GM18499 (cell line): Measurements from ENCODE around the gene U2SURP.
A peak's percentile ranks its signal among the peaks of the same experiment; 100 is the strongest.
"Not testable (repeated sequence)": the region's sequence is repeated elsewhere in the genome, so short reads cannot be mapped to it uniquely, and the experiment has no call there.

Experiments used
- ATAC-seq: cut with Tn5 transposase; IDR thresholded peaks from one replicate; pipeline ENCODE4 v1.9.1; 2021; ENCODE audit warnings: moderate number of reproducible peaks; ENCODE audit not compliant: insufficient read depth, unreplicated experiment

The U2SURP gene

GRCh38 chr3:143004823-143005222 is 3.5 kb downstream of the U2SURP start:
- ATAC-seq = no peak

- no peak for ATAC-seq
Observed at GRCh38 chr3:143010024-143010423, 8.7 kb downstream of the U2SURP start.

- no peak for ATAC-seq
Observed at GRCh38 chr3:143011705-143012104, 10.3 kb downstream of the U2SURP start.

DNA sequence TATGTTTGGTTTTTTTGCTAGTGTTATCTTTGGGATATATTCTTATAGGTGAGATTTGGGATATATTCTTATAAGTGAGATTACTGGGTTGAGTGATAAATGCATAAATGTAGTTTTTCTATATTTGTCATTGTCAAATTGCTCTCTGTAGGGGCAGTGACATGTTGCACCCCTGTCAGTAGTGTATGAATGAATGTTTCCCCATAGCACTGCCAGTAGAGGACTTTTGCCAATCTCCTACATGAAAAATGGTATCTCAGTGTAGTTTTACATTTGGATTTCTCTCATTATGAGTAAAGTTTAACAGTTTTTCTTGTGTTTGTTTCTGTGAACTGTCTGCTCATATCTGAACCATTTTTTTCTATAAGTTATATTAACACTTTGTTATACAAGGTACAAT is 13.6 kb downstream of the U2SURP start:
- ATAC-seq = no peak

DNA sequence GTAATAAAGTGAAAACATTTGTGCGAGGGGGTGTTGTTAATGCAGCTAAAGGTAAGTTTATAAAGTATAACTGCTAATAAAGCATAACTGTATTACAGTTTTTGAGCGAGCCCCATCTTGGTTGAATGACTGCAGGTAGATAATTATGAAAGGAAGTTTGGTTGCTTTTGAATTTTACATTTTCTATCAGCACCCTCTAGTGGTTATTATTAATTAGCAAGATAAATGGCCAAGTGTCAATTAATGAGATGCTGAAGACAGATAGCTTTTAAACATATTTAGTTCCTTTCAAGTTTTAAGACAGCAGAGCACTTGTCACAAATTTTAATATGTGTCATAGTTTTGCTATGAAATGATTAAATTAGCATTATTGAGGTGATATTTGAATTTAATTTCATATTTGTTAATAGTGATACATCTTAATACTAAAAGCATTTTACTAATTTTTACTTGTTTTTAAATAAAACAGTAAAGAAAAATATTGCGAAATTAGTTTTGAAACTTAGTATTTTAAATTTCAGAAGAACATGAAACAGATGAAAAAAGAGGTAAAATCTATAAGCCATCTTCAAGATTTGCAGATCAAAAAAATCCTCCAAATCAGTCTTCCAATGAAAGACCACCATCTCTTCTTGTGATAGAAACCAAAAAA is 15.1 kb downstream of the U2SURP start:
- ATAC-seq = no peak

DNA sequence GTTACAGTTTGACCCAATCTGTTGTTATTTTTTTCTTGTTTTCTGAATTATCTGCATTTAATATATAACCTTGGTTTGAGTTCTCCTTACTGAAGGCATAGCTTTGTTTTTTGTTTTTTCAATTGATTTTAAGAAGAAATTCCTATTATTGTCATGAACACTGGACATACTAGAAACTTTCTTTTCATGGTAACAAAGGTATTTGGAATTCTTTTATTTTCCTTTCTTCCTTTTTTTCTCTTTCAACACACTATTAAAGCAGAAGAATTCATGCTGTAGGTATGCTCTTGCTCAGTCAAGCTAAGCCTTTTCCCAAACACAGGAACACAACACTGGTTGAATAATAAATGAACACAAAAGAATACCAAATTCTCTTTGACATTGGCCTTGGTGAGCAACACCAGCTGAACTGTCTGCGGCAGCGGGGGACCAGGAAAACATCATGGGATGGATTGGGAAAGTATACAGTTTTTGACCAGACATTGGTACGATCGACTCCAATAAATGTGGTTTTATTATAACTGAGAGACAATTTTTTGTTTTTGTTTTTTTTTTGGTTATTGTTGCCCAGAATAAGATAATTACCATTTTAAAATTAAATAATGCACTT is 23.1 kb downstream of the U2SURP start:
- no peak for ATAC-seq

- ATAC-seq = no peak
Observed at GRCh38 chr3:143031327-143031726, 30.0 kb downstream of the U2SURP start.

- not testable (repeated sequence) for ATAC-seq
Observed at GRCh38 chr3:143031796-143032387, 30.5 kb downstream of the U2SURP start.

- no peak for ATAC-seq
Observed at GRCh38 chr3:143035466-143036211, 34.3 kb downstream of the U2SURP start.

- ATAC-seq = no peak
Observed at GRCh38 chr3:143036557-143036956, 35.2 kb downstream of the U2SURP start.

DNA sequence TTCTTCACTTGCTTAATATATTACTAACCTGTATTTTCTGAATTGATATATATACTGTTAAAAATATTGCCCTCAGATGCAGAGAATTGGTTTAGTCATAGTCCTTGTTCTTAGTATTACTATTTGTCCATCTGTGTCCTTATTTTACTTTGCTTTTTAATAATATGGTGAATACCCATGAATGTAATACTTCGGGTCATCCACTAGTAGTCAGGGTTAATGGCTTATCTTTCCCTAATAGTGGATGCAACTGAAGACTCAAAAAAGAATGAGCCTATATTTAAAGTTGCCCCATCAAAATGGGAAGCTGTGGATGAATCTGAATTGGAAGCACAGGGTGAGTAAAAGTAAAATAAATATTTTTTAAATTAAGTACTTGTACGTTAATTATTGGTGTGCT is 36.5 kb downstream of the U2SURP start:
- ATAC-seq = no peak

DNA sequence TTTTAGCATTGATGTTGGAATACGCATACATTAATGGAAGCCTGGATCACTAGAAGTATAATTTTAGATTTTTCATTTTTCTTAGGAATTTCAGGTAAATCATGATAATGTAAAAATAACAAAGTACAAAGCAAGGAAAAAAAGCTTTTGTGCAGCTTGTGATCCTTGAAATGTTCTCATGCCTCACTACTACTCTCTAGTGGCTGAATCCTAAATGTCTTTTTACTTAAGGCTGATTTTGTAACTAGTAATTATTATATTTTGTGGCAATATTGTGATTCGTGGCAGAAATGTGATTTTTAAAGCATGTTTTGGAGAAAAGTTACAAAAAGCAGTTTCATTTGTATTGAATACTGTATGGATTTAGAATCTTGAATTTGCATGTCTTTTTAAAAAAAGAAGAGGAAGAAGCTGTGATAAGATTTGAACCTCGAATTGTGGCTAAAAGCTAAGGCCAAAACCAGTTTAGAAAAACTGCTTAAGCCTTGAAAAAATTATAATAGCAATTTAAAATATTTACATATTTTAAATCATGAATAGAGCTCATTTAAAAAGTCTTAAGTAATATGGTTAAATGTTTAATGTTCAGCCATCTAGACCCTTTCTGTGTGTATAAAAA is 39.0 kb downstream of the U2SURP start:
- no peak for ATAC-seq

DNA sequence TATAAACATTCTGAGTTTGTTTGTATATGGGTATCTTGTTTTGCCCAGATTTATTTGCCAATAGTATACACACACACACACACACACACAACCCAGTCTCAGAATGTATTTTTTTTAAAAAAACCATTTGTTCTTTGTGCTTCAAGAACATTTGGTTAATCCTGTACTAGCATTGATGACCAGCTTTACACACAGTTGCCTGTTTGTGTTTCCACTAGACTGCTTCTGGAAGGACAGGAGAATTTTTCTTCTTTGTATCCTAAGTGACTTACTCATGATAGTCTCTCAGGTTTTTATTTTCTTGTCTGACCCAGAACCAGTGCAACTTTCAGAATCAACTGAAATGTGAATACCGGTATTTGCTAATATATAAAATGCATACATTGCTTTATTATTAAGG is 40.5 kb downstream of the U2SURP start:
- no peak for ATAC-seq

GRCh38 chr3:143045639-143046038 is 44.3 kb downstream of the U2SURP start:
- no peak for ATAC-seq

GRCh38 chr3:143046075-143046474 is 44.7 kb downstream of the U2SURP start:
- not testable (repeated sequence) for ATAC-seq

- ATAC-seq = no peak
Observed at GRCh38 chr3:143054011-143054410, 52.6 kb downstream of the U2SURP start.

DNA sequence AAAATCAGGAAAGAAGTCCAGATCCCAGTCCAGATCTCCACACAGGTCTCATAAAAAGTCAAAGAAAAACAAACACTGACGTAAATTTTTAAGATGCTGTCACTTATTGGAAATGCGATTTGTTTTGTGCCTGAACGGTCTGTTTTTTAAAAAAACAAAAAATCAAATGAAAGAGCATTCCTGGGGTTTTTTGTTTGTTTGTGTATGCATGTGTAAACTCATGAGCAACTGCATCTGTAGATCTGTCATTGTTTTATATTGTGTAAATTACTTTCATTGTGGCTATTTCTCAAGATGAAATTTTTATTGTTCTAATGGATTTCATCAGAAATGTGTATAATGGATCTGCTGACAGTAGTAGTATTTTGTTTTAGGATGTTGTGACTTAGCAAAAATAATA is 55.0 kb downstream of the U2SURP start:
- ATAC-seq = no peak

DNA sequence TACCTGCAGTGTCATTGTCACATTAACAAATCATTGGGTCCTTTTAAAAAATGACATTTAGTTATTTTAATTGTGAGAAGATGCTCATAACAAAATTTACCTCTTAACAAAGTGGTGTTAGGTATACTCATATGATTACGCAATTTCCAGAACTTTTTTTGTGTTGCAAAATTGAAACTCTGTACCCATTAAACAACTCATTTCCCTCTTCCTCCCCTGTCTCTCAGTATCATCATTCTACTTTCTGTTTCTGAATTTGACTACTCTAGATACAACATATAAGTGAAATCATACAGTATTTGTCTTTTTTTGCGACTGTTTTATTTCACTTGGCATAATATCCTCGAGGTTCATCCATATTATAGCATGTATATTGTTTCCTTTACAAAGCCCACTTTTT is 59.5 kb downstream of the U2SURP start:
- ATAC-seq = peak; percentile 93

DNA sequence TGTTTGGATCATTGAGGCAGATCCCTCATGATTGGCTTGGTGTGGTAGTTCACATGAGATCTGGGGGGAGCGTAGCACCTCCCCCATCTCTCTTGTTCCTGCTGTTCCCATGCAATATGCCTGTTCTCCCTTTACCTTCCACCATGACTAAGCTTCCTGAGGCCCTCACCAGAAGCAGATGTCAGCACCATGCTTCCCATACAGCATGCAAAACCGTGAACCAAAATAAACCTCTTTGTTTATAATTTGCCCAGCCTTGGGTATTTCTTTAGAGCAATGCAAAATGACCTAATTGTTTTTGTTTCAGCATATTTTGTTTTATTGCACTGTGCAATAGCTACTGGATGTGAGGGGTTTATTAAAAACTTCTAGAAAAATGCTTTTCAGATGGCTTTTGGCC is 61.6 kb downstream of the U2SURP start:
- no peak for ATAC-seq

GRCh38 chr3:143064777-143065176 is 63.4 kb downstream of the U2SURP start:
- ATAC-seq = no peak

- ATAC-seq = no peak
Observed at GRCh38 chr3:143065364-143065763, 64.0 kb downstream of the U2SURP start.
